Left lung (tissue), 10 donors: ENCODE measurements around the gene ESPN. TPM values are rescaled to one million over a fixed set of nuclear protein-coding genes. Genes with fewer than 3 reads are reported as not detected.
A peak's percentile ranks its signal among the peaks of the same experiment; 100 is the strongest.
"Not testable (repeated sequence)": the region's sequence is repeated elsewhere in the genome, so short reads cannot be mapped to it uniquely, and the experiment has no call there.

Source experiments
- ATAC-seq: fragments of 200-7000 bp; cut with Tn5 transposase; one replicate; pipeline ENCODE4 v1.9.1; 2020; ENCODE audit warnings: moderate library complexity
- DNase-seq, 4 donors: peaks; one replicate each; pipeline ENCODE4 v3.0.0-alpha.2; 2013 to 2020
- H3K27ac ChIP-seq, 2 donors: fragments of 200-600 bp; sonication (generic) in 1 of 2; one replicate each; pipeline versions ENCODE4 v1.5.0 to v1.8.0; 2020 to 2021
- H3K27me3 ChIP-seq, 2 donors: fragments of 200-600 bp; sonication (generic) in 1 of 2; one replicate each; pipeline versions ENCODE4 v1.5.0 to v1.8.0; 2020 to 2021
- H3K36me3 ChIP-seq, 2 donors: fragments of 200-600 bp; sonication (generic) in 1 of 2; one replicate each; pipeline versions ENCODE4 v1.5.0 to v1.8.0; 2020 to 2021
- H3K4me1 ChIP-seq, 2 donors: fragments of 200-600 bp; one replicate each; pipeline ENCODE4 v1.8.0; 2021
- H3K4me3 ChIP-seq, 2 donors: fragments of 200-600 bp; sonication (generic) in 1 of 2; one replicate each; pipeline versions ENCODE4 v1.5.0 to v1.8.0; 2020 to 2021; ENCODE audit warnings: mild to moderate bottlenecking in 1 of 2
- H3K9me3 ChIP-seq, 2 donors: fragments of 200-600 bp; sonication (generic) in 1 of 2; one replicate each; pipeline versions ENCODE4 v1.5.0 to v1.8.0; 2020 to 2021
- intact Hi-C, 2 donors: fragments of 100-400 bp; cut with DNase I; formaldehyde crosslinking; loops; one replicate each; pipeline versions ENCODE4 v1.11.2 to v1.14.2; 2022
- polyA plus RNA-seq, 6 donors: library from polyadenylated mRNA; unstranded; fragments of 120-200 nt; gene quantifications; one replicate each; pipeline ENCODE4 v1.2.1, GENCODE V29; 2013; ENCODE audit not compliant: insufficient read length in 6 of 6
- total RNA-seq, 2 donors: library from RNA; stranded (reverse); fragmentation: NEBNext Ultra II Directional; extraction: Animal tissue kit (Norgen Biotek cat#: 25700); gene quantifications; one replicate each; pipeline ENCODE4 v1.2.1, GENCODE V29; 2021
- TF ChIP-seq, protein P1 (sequence below), 2 donors: fragments of 200-600 bp; sonication (generic) in 1 of 2; IDR thresholded peaks; one replicate each; pipeline versions ENCODE4 v1.5.0 to v1.8.0; 2021; ENCODE audit warnings: antibody characterized with exemption in 2 of 2
- donor health status: DM: no; HTN: yes; CAD: no.
- donor health status: DM: no; HTN: no; CAD: no.

Gene ESPN
- total and polyA plus RNA-seq, 8 donors: 1.2 to 3.7 (median 2.2) TPM

DNA sequence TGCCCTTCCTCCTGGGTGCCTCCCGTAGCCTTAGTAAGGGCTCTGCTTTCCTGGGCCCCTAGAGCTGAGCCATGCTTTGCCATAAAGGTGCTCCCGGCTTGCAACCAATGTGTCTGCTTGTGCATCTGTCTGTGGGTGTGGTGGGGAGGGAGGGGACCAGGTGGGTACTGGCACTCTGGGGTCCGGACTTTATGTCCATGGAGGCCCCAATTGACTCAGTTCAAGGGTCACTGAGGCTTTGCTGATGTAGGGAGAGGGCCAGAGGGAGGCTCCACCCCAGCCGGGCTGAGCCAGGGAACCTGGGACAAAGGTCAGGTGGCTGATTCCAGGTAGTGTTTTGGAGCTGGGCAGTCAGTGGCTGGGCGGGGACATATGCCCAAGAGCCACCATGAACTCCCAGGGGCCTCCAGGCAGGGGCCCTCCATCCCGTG, 26.4 kb downstream of the ESPN start:
- no peak for DNase-seq
- no peak overlapping the region for H3K4me3 ChIP-seq
- intact Hi-C loops: no loop called here
- H3K36me3 ChIP-seq: no peaks in the 10 kb centered on the region
- TF ChIP-seq, protein P1, sequence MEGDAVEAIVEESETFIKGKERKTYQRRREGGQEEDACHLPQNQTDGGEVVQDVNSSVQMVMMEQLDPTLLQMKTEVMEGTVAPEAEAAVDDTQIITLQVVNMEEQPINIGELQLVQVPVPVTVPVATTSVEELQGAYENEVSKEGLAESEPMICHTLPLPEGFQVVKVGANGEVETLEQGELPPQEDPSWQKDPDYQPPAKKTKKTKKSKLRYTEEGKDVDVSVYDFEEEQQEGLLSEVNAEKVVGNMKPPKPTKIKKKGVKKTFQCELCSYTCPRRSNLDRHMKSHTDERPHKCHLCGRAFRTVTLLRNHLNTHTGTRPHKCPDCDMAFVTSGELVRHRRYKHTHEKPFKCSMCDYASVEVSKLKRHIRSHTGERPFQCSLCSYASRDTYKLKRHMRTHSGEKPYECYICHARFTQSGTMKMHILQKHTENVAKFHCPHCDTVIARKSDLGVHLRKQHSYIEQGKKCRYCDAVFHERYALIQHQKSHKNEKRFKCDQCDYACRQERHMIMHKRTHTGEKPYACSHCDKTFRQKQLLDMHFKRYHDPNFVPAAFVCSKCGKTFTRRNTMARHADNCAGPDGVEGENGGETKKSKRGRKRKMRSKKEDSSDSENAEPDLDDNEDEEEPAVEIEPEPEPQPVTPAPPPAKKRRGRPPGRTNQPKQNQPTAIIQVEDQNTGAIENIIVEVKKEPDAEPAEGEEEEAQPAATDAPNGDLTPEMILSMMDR (IDR thresholded peaks at IDR 0.05): no peak
- H3K27ac ChIP-seq: no peak overlapping the region
- H3K9me3 ChIP-seq: no peaks in the 10 kb centered on the region
- ATAC-seq: no peak
- H3K27me3 ChIP-seq: peaks cover 74 to 100% of the 10 kb centered on the region in 2 donors
- H3K4me1 ChIP-seq: peaks cover 0 to 19% of the 10 kb centered on the region in 2 donors

DNA sequence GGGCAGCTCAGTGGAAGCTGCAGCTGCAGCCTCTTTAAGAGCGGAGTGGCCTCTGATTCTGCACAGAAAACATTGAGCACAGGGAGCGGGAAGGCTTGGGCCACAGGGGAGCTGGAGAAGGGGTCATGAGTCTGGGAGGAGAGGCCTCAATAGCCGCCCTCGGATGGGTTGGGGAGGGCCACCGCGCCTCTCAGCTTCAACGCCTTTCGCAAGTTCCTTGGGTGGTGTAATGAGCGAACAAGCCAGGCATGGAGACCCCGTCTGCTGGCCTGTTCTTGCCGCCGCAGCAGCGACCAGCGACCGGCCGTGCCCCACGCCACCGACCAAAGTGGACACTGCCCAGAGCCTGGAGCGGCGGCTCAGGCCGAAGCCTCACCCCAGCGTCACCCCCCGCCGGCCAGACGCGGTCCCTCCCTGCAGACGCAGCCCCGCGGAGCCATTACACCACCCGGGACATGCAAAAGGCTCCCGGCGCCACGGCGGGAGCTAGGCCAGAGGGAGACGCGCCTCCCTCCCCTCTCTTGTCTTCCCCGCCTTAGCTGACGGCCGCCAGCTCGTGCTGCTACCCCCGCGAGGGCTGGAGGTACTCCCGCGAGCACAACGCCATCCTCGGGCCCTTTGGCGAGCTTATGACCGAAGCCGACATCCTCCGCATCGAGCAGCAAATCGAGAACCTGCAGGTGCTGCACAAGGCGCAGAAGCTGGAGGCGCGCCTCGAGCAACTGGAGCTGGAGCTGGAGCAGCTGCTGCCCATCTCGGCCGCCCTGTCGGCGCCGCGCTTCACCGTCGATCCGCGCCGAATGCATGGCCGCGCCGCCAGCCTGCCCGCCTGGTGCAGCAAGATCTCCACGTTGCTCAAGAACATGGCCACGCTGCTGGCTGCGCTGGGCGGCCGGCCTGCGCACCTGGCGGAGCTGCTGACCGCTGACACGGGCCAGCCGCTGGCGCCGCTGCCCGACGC, 29.6 kb downstream of the ESPN start:
- DNase-seq: peak in 2 of 4 donors; percentile 63 to 72
- intact Hi-C loops, H3K9me3 ChIP-seq, H3K27ac ChIP-seq, H3K4me3 ChIP-seq, H3K4me1 ChIP-seq, ATAC-seq, H3K36me3 ChIP-seq: not testable (repeated sequence)
- peaks cover 51 to 100% of the 10 kb centered on the region in 2 donors for H3K27me3 ChIP-seq

DNA sequence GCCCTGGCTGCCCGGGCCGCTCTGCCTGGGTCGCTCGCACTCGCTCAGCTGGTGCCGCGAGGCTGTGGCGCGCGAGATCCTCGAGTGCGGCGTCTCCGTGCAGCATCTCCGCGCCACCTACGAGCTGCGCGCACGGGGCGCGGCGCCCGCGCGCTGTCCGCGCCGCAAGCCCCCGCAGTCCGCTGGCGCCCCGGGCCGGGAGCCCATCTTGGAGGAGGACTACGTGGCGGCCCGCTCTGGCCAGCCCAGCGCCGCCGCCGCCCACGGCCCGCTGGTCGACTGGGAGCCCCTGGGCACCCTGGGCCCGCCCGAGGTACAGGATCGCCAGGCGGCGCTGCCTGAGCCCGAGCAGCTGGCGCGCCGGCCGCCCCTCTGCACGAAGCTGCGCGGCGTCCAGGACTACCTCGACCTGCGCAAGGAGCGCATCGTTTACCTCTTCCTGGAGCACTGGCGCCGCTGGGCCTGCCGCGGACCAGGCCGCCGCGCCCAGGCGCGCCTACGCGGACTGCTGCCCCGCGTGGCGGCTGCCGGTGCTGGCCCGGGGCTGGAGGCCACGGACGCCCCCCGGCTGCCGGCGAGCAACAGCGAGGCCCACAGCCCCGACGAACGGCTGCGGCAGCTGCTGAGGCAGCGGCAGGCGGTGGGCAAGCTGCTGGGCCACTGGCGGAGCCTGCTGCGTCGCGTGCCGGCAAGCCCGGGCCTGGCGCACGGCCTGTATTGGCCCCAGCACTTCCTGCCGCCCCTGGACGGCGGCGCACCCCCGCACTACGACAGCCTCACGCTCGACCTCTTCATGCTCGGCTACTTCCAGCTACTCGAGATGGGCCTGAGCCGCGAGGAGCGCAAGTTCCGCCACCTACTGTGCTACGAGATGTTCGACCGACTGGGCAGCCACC, 30.5 kb downstream of the ESPN start:
- Histone ChIP-seq H3K36me3 (no peaks in the 10 kb centered on the region), H3K4me3 (no peak overlapping the region), H3K4me1 (peaks cover 0 to 3% of the 10 kb centered on the region in 2 donors), H3K9me3 (no peaks in the 10 kb centered on the region), H3K27me3 (peaks cover 42 to 100% of the 10 kb centered on the region in 2 donors), H3K27ac (no peak overlapping the region)
- DNase-seq: peak in 1 of 4 donors; percentile 67
- intact Hi-C loops: no loop called here
- TF ChIP-seq, protein P1 (IDR thresholded peaks at IDR 0.05): no peak
- no peak for ATAC-seq

DNA sequence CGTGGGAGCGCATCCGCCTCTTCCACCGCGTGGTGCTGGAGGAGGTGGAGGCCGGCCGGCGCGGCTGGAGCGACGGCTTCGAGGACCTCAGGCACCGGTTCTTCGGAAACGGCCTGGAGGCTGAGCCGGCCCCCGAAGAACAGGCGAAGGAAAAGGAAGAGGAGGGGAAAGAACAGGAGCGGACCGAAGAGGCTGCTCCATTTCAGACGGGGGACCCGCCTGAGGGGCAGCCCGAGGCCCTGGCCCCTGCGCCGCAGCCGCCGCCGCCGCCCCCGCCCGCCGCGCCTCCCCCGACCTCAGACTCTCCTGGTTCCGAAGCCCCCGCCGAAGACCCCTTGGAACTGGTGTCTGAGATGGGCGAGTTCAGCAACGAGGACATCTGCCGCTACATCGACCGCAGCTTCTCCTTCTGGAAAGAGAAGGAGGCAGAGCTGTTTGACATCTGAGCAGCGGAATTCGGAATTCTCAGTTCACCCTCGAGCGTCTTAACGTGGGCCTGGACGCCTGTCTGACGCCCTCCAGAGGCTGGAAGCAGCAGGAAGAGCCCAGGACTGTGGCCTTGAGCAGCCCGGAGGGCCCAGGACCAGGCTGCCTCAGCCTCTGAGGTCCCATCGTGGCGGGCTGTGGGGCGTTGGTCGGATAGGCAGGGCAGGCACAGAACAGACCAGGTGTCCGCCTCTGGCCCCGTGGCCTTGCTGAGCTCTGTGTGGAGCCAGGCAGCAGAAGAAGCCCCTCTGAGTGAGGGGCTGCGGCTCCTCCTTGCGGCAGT, 31.4 kb downstream of the ESPN start:
- DNase-seq, intact Hi-C loops, H3K4me3 ChIP-seq, H3K9me3 ChIP-seq, H3K36me3 ChIP-seq, H3K4me1 ChIP-seq, H3K27ac ChIP-seq, ATAC-seq: not testable (repeated sequence)
- H3K27me3 ChIP-seq: peaks cover 40 to 100% of the 10 kb centered on the region in 2 donors

DNA sequence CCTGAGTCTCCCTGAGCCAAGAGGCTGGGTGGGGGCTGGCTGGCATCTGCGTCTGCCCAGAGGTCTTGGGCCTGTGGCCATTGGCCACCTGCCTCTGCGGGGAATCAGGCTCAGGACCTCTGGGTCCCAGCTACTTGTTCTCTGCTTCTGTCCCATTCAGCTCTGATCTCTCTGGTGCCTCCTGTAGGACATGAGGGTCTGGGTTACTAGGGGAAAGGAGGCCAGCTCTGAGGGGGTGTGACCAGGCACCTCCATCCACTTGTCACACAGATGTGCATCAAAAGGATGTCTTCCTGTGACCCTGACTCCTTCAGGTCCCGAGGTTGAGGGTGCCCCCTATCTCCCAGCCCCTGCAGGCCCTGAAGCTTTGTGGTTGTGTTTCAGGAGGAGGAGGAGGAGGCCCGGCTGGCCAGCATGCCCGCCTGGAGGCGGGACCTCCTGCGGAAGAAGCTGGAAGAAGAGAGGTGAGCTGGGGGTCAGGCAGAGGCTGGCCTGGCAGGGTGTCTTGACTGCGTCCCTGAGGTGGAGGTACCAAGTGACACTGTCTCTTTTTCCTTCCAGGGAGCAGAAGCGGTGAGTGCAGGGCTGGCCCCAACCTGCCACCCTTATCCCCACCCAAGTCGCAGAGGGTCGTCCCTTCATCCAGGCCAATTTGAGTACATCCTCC, 32.4 kb downstream of the ESPN start:
- Histone ChIP-seq H3K4me1 (peaks cover 0 to 6% of the 10 kb centered on the region in 2 donors), H3K9me3 (no peaks in the 10 kb centered on the region), H3K36me3 (peaks cover 0 to 10% of the 10 kb centered on the region in 2 donors), H3K27me3 (peaks cover 36 to 100% of the 10 kb centered on the region in 2 donors), H3K27ac (no peak overlapping the region), H3K4me3 (no peak overlapping the region)
- intact Hi-C loops: no loop called here
- ATAC-seq (no peak), DNase-seq (no peak)
- TF ChIP-seq, protein P1 (IDR thresholded peaks at IDR 0.05): no peak
